ENCODE measurements around the gene PKP4.
A peak's percentile ranks its signal among the peaks of the same experiment; 100 is the strongest.
"Not testable (repeated sequence)": the region's sequence is repeated elsewhere in the genome, so short reads cannot be mapped to it uniquely, and the experiment has no call there.

Gene PKP4

GRCh38 chr2:158473300-158473699, 16.5 kb downstream of the PKP4 start:
- not testable (repeated sequence) for DNase-seq (ENCODE audit: low spot score)

GRCh38 chr2:158473719-158474392, 17.1 kb downstream of the PKP4 start:
- no peak for DNase-seq (ENCODE audit: low spot score)

GRCh38 chr2:158474526-158475011, 17.8 kb downstream of the PKP4 start:
- not testable (repeated sequence) for DNase-seq (ENCODE audit: low spot score)

- DNase-seq (ENCODE audit: low spot score) = peak; percentile 16
Measured at GRCh38 chr2:158477202-158477601, 20.4 kb downstream of the PKP4 start.

GRCh38 chr2:158478237-158478636, 21.5 kb downstream of the PKP4 start:
- no peak for DNase-seq (ENCODE audit: low spot score)

- no peak for DNase-seq (ENCODE audit: low spot score)
Measured at GRCh38 chr2:158478816-158479215, 22.1 kb downstream of the PKP4 start.

- DNase-seq (ENCODE audit: low spot score) = no peak
Measured at GRCh38 chr2:158481116-158481515, 24.4 kb downstream of the PKP4 start.

- no peak for DNase-seq (ENCODE audit: low spot score)
Measured at GRCh38 chr2:158482594-158482993, 25.8 kb downstream of the PKP4 start.

- no peak for DNase-seq (ENCODE audit: low spot score)
Measured at GRCh38 chr2:158484892-158485556, 28.3 kb downstream of the PKP4 start.

GRCh38 chr2:158486150-158486969, 29.6 kb downstream of the PKP4 start:
- no peak for DNase-seq (ENCODE audit: low spot score)

- DNase-seq (ENCODE audit: low spot score) = no peak
Measured at GRCh38 chr2:158486970-158487325, 30.2 kb downstream of the PKP4 start.

GRCh38 chr2:158487419-158487818, 30.7 kb downstream of the PKP4 start:
- DNase-seq (ENCODE audit: low spot score) = no peak

GRCh38 chr2:158488442-158489216, 31.9 kb downstream of the PKP4 start:
- no peak for DNase-seq (ENCODE audit: low spot score)

- no peak for DNase-seq (ENCODE audit: low spot score)
Measured at GRCh38 chr2:158489366-158490112, 32.8 kb downstream of the PKP4 start.

GRCh38 chr2:158491072-158491471, 34.3 kb downstream of the PKP4 start:
- DNase-seq (ENCODE audit: low spot score) = no peak

GRCh38 chr2:158493458-158493857, 36.7 kb downstream of the PKP4 start:
- DNase-seq (ENCODE audit: low spot score) = no peak

GRCh38 chr2:158495175-158495574, 38.4 kb downstream of the PKP4 start:
- DNase-seq (ENCODE audit: low spot score) = no peak

GRCh38 chr2:158496986-158497385, 40.2 kb downstream of the PKP4 start:
- no peak for DNase-seq (ENCODE audit: low spot score)

- DNase-seq (ENCODE audit: low spot score) = no peak
Measured at GRCh38 chr2:158497486-158497885, 40.7 kb downstream of the PKP4 start.

- DNase-seq (ENCODE audit: low spot score) = no peak
Measured at GRCh38 chr2:158498043-158498748, 41.4 kb downstream of the PKP4 start.

- no peak for DNase-seq (ENCODE audit: low spot score)
Measured at GRCh38 chr2:158498749-158499136, 42.0 kb downstream of the PKP4 start.
